GM18909 (cell line): ENCODE data around the gene KLHL29.
"Not testable (repeated sequence)": the region's sequence is repeated elsewhere in the genome, so short reads cannot be mapped to it uniquely, and the experiment has no call there.

Source experiments
- ATAC-seq: cut with Tn5 transposase; IDR thresholded peaks from one replicate; pipeline ENCODE4 v1.9.1; 2021; ENCODE audit warnings: mild to moderate bottlenecking; ENCODE audit not compliant: unreplicated experiment, poor library complexity

Gene KLHL29

GRCh38 chr2:23711979-23712755 lies 327.2 kb downstream of the KLHL29 start:
- no peak for ATAC-seq

GRCh38 chr2:23712756-23713151 lies 327.8 kb downstream of the KLHL29 start:
- ATAC-seq, result no peak

GRCh38 chr2:23713351-23713750 lies 328.4 kb downstream of the KLHL29 start:
- ATAC-seq, result no peak

- ATAC-seq, result no peak
These were observed 334.1 kb downstream of the KLHL29 start for GRCh38 chr2:23718931-23719700.

- ATAC-seq, result no peak
These were observed 334.7 kb downstream of the KLHL29 start for GRCh38 chr2:23719716-23720115.

- ATAC-seq, result no peak
These were observed 335.9 kb downstream of the KLHL29 start for GRCh38 chr2:23720705-23721453.

- ATAC-seq, result no peak
These were observed 336.5 kb downstream of the KLHL29 start for GRCh38 chr2:23721454-23721826.

GRCh38 chr2:23722255-23722654 lies 337.3 kb downstream of the KLHL29 start:
- no peak for ATAC-seq

GRCh38 chr2:23723029-23723428 lies 338.1 kb downstream of the KLHL29 start:
- ATAC-seq, result not testable (repeated sequence)

- ATAC-seq, result no peak
These were observed 349.4 kb downstream of the KLHL29 start for GRCh38 chr2:23734416-23734815.

- ATAC-seq, result not testable (repeated sequence)
These were observed 351.8 kb downstream of the KLHL29 start for GRCh38 chr2:23736783-23737182.

GRCh38 chr2:23745068-23745725 lies 360.2 kb downstream of the KLHL29 start:
- ATAC-seq, result no peak

- no peak for ATAC-seq
These were observed 360.7 kb downstream of the KLHL29 start for GRCh38 chr2:23745726-23746105.

- no peak for ATAC-seq
These were observed 361.3 kb downstream of the KLHL29 start for GRCh38 chr2:23746141-23746863.

- no peak for ATAC-seq
These were observed 366.8 kb downstream of the KLHL29 start for GRCh38 chr2:23751747-23752265.

- no peak for ATAC-seq
These were observed 368.5 kb downstream of the KLHL29 start for GRCh38 chr2:23753291-23754010.

GRCh38 chr2:23754970-23755369 lies 370.0 kb downstream of the KLHL29 start:
- no peak for ATAC-seq

- no peak for ATAC-seq
These were observed 371.8 kb downstream of the KLHL29 start for GRCh38 chr2:23756593-23757292.
